Prostate gland (tissue), 2 donors: ENCODE results near the gene TESK2. TPM values are rescaled to one million over a fixed set of nuclear protein-coding genes. Genes with fewer than 3 reads are reported as not detected.

Experiments
- DNase-seq: peaks from one replicate; pipeline ENCODE4 v3.0.0-alpha.2; 2019; ENCODE audit warnings: low spot score
- H3K27ac ChIP-seq, 2 donors: fragments of 200-600 bp; sonication (generic); 2 replicates each; pipeline ENCODE4 v1.5.1; 2017 to 2019
- H3K27me3 ChIP-seq: fragments of 200-600 bp; sonication (generic); replicated peaks from 2 replicates; pipeline ENCODE4 v1.5.1; 2019; ENCODE audit not compliant: insufficient read depth
- H3K36me3 ChIP-seq, 2 donors: fragments of 200-600 bp; sonication (generic); 1 replicate in 1 of 2; 2 replicates in 1 of 2; pipeline versions ENCODE4 v1.5.1 to v1.8.1; 2017 to 2019
- H3K4me1 ChIP-seq: fragments of 200-600 bp; sonication (generic); replicated peaks from 2 replicates; pipeline ENCODE4 v1.5.1; 2019
- H3K4me3 ChIP-seq, 2 donors: fragments of 200-600 bp; sonication (generic); 2 replicates each; pipeline ENCODE4 v1.5.1; 2017 to 2019
- H3K9me3 ChIP-seq: fragments of 200-600 bp; sonication (generic); 2 replicates; pipeline ENCODE4 v1.5.1; 2017
- CTCF ChIP-seq, 4 experiments: fragments of 200-600 bp in 2 of 4; fragments of 450-650 bp in 2 of 4; sonication (generic) in 2 of 4; IDR thresholded peaks; 1 replicate in 3 of 4; 2 replicates in 1 of 4; pipeline ENCODE4 v1.5.1; 2016 to 2019; ENCODE audit warnings: antibody characterized with exemption in 4 of 4, mild to moderate bottlenecking in 2 of 4, moderate library complexity in 2 of 4
- POLR2A ChIP-seq: fragments of 450-650 bp; IDR thresholded peaks from one replicate; pipeline ENCODE4 v1.6.1; 2016; ENCODE audit warnings: antibody characterized with exemption, mild to moderate bottlenecking
- POLR2AphosphoS5 ChIP-seq: sonication (generic); formaldehyde crosslinking; IDR thresholded peaks from one replicate; pipeline ENCODE4 v1.6.1; 2017; ENCODE audit warnings: antibody characterized with exemption
- WGBS: methylation state at CpG from one replicate; pipeline ENCODE4 v1.1.5; 2018; 5-methylcytosine and 5-hydroxymethylcytosine counted together
- intact Hi-C: fragments of 100-400 bp; cut with DNase I; formaldehyde crosslinking; loops from one replicate; pipeline ENCODE4 v1.14.2; 2022
- total RNA-seq, 2 donors: library from RNA; depleted of rRNA; stranded (reverse); fragments of >200 nt; gene quantifications; one replicate each; pipeline ENCODE4 v1.1.0, GENCODE V29; 2016

TESK2 gene
- total RNA-seq, 2 donors from 2014 or later, result 21.4 to 26.4 TPM

DNA sequence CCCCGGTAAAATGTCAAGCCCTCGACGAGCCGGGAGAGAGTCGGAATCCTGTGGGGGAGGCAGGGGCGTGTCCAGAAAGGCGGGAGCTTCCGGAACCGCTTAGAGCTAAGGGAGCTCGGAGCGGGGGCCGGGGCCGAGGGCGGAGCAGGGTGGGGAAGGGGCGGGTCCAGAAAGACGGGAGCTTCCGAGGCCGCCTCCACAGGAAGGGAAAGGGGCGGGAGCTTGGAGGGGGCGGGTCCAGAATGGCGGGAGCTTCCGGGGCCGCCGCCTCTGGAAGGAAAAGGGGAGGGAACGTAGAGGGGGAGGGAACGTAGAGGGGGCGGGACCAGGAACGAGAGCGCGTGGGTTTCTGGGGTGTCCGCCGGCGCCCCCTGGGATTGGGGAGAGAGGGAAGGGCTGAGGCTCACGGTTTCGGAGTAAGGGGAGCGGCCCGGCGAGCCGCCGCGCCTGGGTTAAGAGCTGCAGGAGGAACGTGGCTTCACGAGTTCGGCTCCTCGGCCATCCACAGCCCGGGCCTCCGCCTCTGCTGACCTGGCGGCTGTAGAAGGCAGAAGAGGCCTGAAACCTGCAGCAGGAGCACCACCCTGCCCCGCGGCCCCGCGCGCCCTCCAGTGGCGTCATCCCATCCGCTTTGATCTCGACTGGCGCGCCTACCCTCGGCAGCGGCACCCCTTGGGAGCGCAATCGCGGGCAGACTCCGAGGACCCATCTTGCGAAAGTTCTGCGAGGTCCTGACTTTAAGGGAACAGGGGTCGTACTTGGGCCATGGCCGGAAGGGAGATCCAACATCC lies 187.2 kb downstream of the TESK2 start:
- under 1% methylated on average over 63 of the region's 68 CpGs for WGBS
- peak; percentile 98 for DNase-seq
- intact Hi-C loops, result loop anchor here (2.0 to 10.0 kb wide), 5 partner anchors 189 to 569 kb away; partner anchors contain the start of genes KIF2C, RNU5D-1, RPS8 and TESK2
- TF ChIP-seq POLR2A (peak; percentile 82), POLR2AphosphoS5 (peak; percentile 69), CTCF (IDR thresholded peaks at IDR 0.05) (peak; percentile 65 to 85 (median 79))
- Histone ChIP-seq H3K4me3 (peak overlapping the region; percentile 61 to 63), H3K36me3 (no peaks in the 10 kb centered on the region), H3K9me3 (no peaks in the 10 kb centered on the region), H3K27ac (peak overlapping the region; percentile 86 to 90), H3K27me3 (no peaks in the 10 kb centered on the region), H3K4me1 (no peaks in the 10 kb centered on the region)

GRCh38 chr1:45302505-45303150 lies 188.3 kb downstream of the TESK2 start:
- peak overlapping the region; percentile 86 to 90 for H3K27ac ChIP-seq
- H3K36me3 ChIP-seq, result no peaks in the 10 kb centered on the region
- TF ChIP-seq POLR2AphosphoS5, result no peak
- TF ChIP-seq CTCF (IDR thresholded peaks at IDR 0.05), result no peak
- TF ChIP-seq POLR2A, result no peak
- H3K4me3 ChIP-seq, result peak overlapping the region; percentile 61 to 63
- WGBS, result 81% methylated on average over 16 of the region's 16 CpGs
- H3K27me3 ChIP-seq, result no peaks in the 10 kb centered on the region
- no peaks in the 10 kb centered on the region for H3K4me1 ChIP-seq
- H3K9me3 ChIP-seq, result no peaks in the 10 kb centered on the region
- DNase-seq, result no peak
- intact Hi-C loops, result loop anchor here (2.0 to 10.0 kb wide), 5 partner anchors 190 to 568 kb away; partner anchors contain the start of genes KIF2C, RNU5D-1, RPS8 and TESK2

- TF ChIP-seq POLR2AphosphoS5, result no peak
- no peak for TF ChIP-seq POLR2A
- no peak for TF ChIP-seq CTCF (IDR thresholded peaks at IDR 0.05)
- no peaks in the 10 kb centered on the region for H3K36me3 ChIP-seq
Measured at GRCh38 chr1:45300669-45300997, 190.3 kb downstream of the TESK2 start.

GRCh38 chr1:45299981-45300668 lies 190.8 kb downstream of the TESK2 start:
- intact Hi-C loops, result loop anchor here (5.0 to 10.0 kb wide), 4 partner anchors 192 to 565 kb away; partner anchors contain the start of genes KIF2C, RNU5D-1, RPS8 and TESK2
- no peak for DNase-seq

More at GRCh38 chr1:45300669-45300997, 190.3 kb downstream of the TESK2 start:
- no peak for DNase-seq
- WGBS, result 70% methylated on average over 2 of the region's 2 CpGs
- Histone ChIP-seq H3K4me3 (no peak overlapping the region), H3K27ac (no peak overlapping the region), H3K9me3 (no peaks in the 10 kb centered on the region), H3K4me1 (no peaks in the 10 kb centered on the region), H3K27me3 (no peaks in the 10 kb centered on the region)
- intact Hi-C loops, result loop anchor here (5.0 to 10.0 kb wide), 4 partner anchors 192 to 566 kb away; partner anchors contain the start of genes KIF2C, RNU5D-1, RPS8 and TESK2

More at GRCh38 chr1:45299981-45300668, 190.8 kb downstream of the TESK2 start:
- H3K4me3 ChIP-seq, result no peak overlapping the region
- H3K27me3 ChIP-seq, result no peaks in the 10 kb centered on the region
- no peaks in the 10 kb centered on the region for H3K4me1 ChIP-seq
- H3K36me3 ChIP-seq, result no peaks in the 10 kb centered on the region
- WGBS, result 8% methylated on average over 4 of the region's 4 CpGs
- no peak overlapping the region for H3K27ac ChIP-seq
- no peaks in the 10 kb centered on the region for H3K9me3 ChIP-seq
- TF ChIP-seq CTCF (IDR thresholded peaks at IDR 0.05) (peak in 3 of 4 experiments; percentile 45 to 69 (median 69)), POLR2A (no peak)
